Hematopoietic multipotent progenitor cell (in vitro differentiated cells): ENCODE results near the gene ADAMTS10. TPM values are rescaled to one million over a fixed set of nuclear protein-coding genes. Genes with fewer than 3 reads are reported as not detected.
A peak's percentile ranks its signal among the peaks of the same experiment; 100 is the strongest.
"Not testable (repeated sequence)": the region's sequence is repeated elsewhere in the genome, so short reads cannot be mapped to it uniquely, and the experiment has no call there.

Experiments
- DNase-seq, 3 donors: peaks; one replicate each; pipeline ENCODE4 v3.0.0-alpha.2; 2011 to 2015; ENCODE audit warnings: low read depth in 2 of 3, low spot score in 2 of 3
- total RNA-seq: library from RNA; depleted of rRNA; stranded (reverse); fragments of >200 nt; gene quantifications from one replicate; pipeline ENCODE4 v1.2.3, GENCODE V29; 2012

Gene ADAMTS10
- total RNA-seq, 1 donor, result 34.5 TPM

- DNase-seq, result no peak
These were observed 14.3 kb downstream of the ADAMTS10 start for GRCh38 chr19:8596168-8596567.

GRCh38 chr19:8595651-8596050, 14.9 kb downstream of the ADAMTS10 start:
- no peak for DNase-seq

GRCh38 chr19:8593931-8594330, 16.6 kb downstream of the ADAMTS10 start:
- DNase-seq, result no peak

- peak; percentile 97 to 99 (median 98) for DNase-seq
These were observed 18.1 kb downstream of the ADAMTS10 start for GRCh38 chr19:8592231-8593009.

DNA sequence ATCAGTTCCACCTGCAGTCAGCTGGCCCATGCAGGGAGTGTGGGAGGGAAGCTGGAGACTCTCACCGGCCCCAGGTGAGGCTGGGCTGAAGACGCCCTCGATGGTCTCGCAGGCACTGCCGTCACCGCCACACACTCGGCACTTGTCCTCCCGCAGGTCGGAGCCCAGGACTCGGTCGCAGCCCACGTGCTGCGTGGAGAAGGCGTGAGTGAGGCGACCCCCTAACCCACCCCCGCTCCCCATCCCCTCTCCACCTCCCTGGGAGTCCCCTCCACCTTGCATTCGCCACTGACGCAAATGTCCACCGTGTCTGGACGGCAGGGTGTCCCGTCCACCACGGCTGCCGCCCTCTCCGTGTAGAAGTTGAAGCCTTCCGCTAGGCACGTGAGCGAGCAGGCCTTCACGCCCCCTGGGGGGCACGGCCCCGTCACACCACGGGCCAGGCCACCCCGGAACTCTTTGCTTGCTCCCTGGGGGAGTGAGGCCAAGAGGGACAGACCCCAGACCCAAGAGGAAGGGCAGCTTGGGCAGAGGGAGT, 21.3 kb downstream of the ADAMTS10 start:
- no peak for DNase-seq

GRCh38 chr19:8585894-8586750, 24.4 kb downstream of the ADAMTS10 start:
- peak in 1 of 3 donors; percentile 59 for DNase-seq

DNA sequence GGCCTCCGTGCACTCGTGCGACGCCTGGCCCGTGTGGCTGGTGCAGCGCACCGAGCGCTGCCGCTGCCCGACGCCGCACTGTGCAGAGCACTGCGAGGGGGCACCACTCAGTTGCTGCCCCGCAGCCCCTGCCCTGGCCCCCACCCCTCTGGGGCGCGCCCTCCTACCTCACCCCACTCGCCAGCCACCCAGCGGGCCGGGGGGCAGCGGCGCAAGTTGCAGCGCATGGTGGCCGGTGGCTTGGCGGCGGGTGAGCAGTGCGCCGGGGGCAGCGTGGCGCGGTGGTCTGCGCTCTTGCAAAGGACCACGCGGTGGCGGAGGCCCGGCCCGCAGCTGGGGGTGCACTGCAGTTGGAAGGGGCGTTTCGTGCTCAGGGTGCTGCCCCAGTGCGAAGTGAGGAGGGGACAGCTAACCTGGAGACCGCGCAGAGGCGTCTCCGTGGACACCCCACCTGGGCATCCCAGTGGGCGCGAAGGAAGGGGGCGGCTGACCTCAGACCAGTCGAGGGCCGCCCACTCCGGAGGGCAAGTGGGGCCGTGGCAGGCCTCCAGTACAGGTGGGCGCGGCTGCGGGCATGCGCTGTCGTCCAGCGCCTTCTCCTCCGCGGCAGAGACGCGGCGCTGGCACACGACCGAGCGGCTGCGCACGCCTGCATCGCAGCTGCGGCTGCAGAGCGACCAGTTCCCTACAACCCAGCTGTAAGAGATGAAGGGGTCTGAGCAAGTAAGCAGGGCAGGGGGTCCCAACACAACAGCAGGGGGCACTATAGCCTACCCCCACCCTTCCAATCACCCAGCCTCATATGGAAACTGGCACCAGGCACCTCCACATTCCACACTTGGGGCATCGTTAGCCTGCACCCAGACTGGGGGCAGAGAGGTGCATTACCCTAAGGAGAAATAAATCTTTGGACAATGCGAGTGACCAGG, 25.3 kb downstream of the ADAMTS10 start:
- no peak for DNase-seq

- DNase-seq, result peak; percentile 82 to 88 (median 87)
These were observed 29.7 kb downstream of the ADAMTS10 start for GRCh38 chr19:8580710-8581281.

DNA sequence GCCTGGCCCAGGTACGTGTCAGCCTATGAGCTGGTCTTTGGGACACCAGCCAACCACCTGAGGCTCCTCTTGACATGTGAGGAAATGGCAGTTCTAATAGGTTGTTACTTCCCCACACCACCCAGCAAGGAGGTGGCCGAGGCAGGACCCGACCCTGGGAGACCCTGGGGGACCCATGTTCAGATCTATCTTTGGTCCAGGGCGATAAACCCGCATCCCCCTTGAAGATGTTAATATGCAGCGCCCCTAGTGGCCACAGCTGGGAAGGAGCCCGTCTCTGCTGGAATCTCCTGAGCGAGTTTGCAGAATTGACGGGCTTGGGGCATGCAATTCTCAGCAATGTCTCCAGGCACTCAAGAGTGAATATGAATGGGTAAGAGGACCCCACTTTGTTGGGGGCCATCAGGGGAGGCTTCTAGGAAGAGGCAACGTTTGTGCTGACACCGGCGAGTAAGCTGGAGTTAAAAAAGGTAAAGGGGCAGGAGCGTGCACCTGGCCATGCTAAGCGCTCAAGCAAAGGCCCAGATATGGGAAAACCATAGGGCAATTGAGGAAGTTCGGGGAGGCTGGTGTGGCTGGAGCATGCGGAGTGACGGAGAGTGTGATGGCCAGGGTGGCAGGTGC, 31.8 kb downstream of the ADAMTS10 start:
- peak; percentile 69 to 86 (median 72) for DNase-seq

- DNase-seq, result no peak
These were observed 32.8 kb downstream of the ADAMTS10 start for GRCh38 chr19:8577741-8578140.

GRCh38 chr19:8577247-8577646, 33.3 kb downstream of the ADAMTS10 start, which contains the start of gene MYO1F:
Gene MYO1F (minus strand): TSS chr19:8577442. CDS start chr19:8577309, 133 bp downstream.
- peak in 1 of 3 donors; percentile 24 for DNase-seq

- DNase-seq, result peak in 2 of 3 donors; percentile 66 to 86
These were observed 34.1 kb downstream of the ADAMTS10 start for GRCh38 chr19:8576273-8576993.

- DNase-seq, result peak in 2 of 3 donors; percentile 42 to 45
These were observed 35.0 kb downstream of the ADAMTS10 start for GRCh38 chr19:8575467-8575997.

- DNase-seq, result not testable (repeated sequence)
These were observed 35.9 kb downstream of the ADAMTS10 start for GRCh38 chr19:8574619-8574922.

- DNase-seq, result no peak
These were observed 37.2 kb downstream of the ADAMTS10 start for GRCh38 chr19:8573316-8573715.

DNA sequence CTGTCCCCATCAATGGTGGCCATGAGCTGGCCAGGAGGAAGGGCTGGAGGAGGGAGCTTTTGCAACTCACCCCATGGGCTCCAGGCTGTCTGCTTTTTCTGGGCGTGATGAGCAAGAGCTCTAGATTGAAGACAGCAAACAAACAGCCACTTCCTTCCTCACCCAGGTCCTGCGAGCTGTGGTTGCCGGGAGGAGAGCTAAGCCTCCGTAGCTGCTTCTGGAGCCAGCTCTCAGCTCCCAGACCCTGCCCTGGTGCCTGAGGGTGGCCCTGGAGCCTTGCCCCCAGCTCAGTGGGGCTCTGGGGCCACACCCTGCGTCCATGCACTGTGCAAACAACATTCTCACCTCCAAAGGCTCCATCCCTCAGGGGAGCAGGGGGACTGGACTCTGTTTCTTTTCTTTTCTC, 39.5 kb downstream of the ADAMTS10 start:
- DNase-seq, result peak in 2 of 3 donors; percentile 73 to 75

DNA sequence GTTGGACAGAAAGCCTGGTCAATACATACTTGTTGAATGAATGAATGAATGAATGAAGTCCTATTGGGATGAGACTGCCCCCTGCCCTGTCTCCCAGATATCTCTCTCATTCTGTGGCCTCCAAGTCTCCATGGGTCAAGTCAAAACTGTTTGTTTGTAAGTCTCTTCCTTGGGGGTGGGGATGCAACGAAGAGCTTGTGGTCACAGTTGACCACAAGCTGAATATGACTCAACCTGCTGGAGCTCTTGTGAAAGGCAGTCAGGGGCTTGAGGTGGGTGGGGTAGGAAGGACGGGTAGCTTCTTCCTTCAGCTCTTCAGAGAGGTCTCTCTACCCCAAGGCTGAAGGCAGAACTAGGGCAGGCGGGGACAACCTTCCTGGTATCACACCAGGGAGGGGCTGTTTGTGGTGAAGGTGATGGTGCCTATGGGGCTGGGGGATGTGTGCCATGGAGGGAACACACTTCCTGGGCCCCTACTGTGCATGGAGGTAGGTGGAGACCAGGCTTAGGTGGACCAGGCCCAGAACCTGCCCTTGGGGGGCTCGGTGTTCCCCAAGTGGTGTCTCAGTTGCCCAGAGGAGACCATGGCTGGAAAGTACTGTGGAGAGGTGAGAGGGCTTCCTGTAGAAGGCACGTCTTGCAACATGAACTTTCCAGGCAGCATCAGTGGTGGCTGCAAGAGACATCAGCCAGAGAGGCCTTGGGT, 41.3 kb downstream of the ADAMTS10 start:
- peak in 2 of 3 donors; percentile 86 to 92 for DNase-seq
